ENCODE data around the gene NDFIP2.

GRCh38 chr13:79434556-79434955 is 46.4 kb upstream of the NDFIP2 start:
- no peak for TF ChIP-seq POLR2A (IDR thresholded peaks at IDR 0.05)
- TF ChIP-seq CTCF (IDR thresholded peaks at IDR 0.05): no peak
